K562 (cell line): ENCODE results near the gene GGNBP2. TPM values are rescaled to one million over a fixed set of nuclear protein-coding genes. Genes with fewer than 3 reads are reported as not detected.

Experiments
- ATAC-seq: fragments of 200-7000 bp; cut with Tn5 transposase; 3 replicates; pipeline ENCODE4 v1.9.1; 2020; ENCODE audit warnings: moderate library complexity
- BruUV-seq: library from RNA; stranded (reverse); fragments of 400-500 nt; replicated peaks from 2 replicates; lab custom pipeline; 2021; lab: Mats Ljungman, UMichigan
- CTCF ChIA-PET: fragments of 300-600 bp; formaldehyde crosslinking; extraction: SDS; loops from one replicate; lab custom pipeline; 2021; ENCODE audit warnings: low intra/inter-chr PET ratio; lab: Yijun Ruan, JAX
- POLR2A ChIA-PET: fragments of 300-600, 350-650 bp; sonication (Branson Sonifier 250); formaldehyde crosslinking; extraction: SDS; loops from one replicate; lab custom pipeline; 2021; ENCODE audit warnings: antibody characterized with exemption, inconsistent platforms; lab: Yijun Ruan, JAX
- DNase-seq, 4 experiments: peaks; one replicate each; pipeline versions ENCODE4 v3.0.0 to v3.0.0-alpha.2; 2011 to 2018; ENCODE audit warnings: low spot score in 3 of 4, mixed read lengths in 3 of 4; ENCODE audit errors: extremely low read depth in 1 of 4
- FAIRE-seq: peaks from 2 replicates; lab custom pipeline; 2011; peaks lifted over from hg19 to GRCh38; lab: Jason Lieb, UNC
- H2AFZ ChIP-seq: 2 replicates; pipeline ENCODE4 v1.6.0; 2011; ENCODE audit warnings: low read depth, low read length, control low read depth, inconsistent platforms
- H3K27ac ChIP-seq: fragments of 200-600 bp; 3 replicates; pipeline ENCODE4 v1.8.0; 2011; ENCODE audit warnings: low read depth, mild to moderate bottlenecking, control low read depth, inconsistent platforms, low read length, moderate library complexity, mixed read lengths; ENCODE audit errors: extremely low read depth
- H3K27me3 ChIP-seq, 2 experiments: fragments of 300-600 bp in 1 of 2; 2 replicates in 1 of 2; 3 replicates in 1 of 2; pipeline versions ENCODE4 v1.6.0 to v1.8.0; 2011; ENCODE audit warnings: inconsistent platforms in 2 of 2, low read length in 2 of 2, mild to moderate bottlenecking in 1 of 2, mixed read lengths in 1 of 2, moderate library complexity in 1 of 2; ENCODE audit not compliant: control insufficient read depth in 2 of 2, insufficient read depth in 2 of 2
- H3K36me3 ChIP-seq: fragments of 300-600 bp; 3 replicates; pipeline ENCODE4 v1.8.0; 2011; ENCODE audit warnings: mild to moderate bottlenecking, low read length, inconsistent platforms; ENCODE audit not compliant: control insufficient read depth, insufficient read depth
- H3K4me1 ChIP-seq, 2 experiments: fragments of 200-600 bp in 1 of 2; replicated peaks in 1 of 2; 2 replicates in 1 of 2; 3 replicates in 1 of 2; pipeline versions ENCODE4 v1.5.1 to v1.8.0; 2011; ENCODE audit warnings: inconsistent platforms in 2 of 2, low read length in 2 of 2, mild to moderate bottlenecking in 1 of 2, mixed read lengths in 1 of 2, moderate library complexity in 1 of 2; ENCODE audit not compliant: control insufficient read depth in 2 of 2, insufficient read depth in 2 of 2
- H3K4me2 ChIP-seq: 2 replicates; pipeline ENCODE4 v1.6.1; 2011; ENCODE audit warnings: low read length, control low read depth, inconsistent platforms, mixed read lengths; ENCODE audit not compliant: insufficient read depth
- H3K4me3 ChIP-seq: fragments of 200-600 bp; sonication (generic), shearing (Covaris generic); 2 replicates; pipeline ENCODE4 v1.5.1; 2016; ENCODE audit warnings: control low read depth, inconsistent platforms
- H3K79me2 ChIP-seq: fragments of 200-600 bp; 3 replicates; pipeline ENCODE4 v1.8.0; 2011; ENCODE audit warnings: low read length, inconsistent platforms; ENCODE audit not compliant: control insufficient read depth, insufficient read depth
- H3K9ac ChIP-seq, 2 experiments: 2 replicates each; pipeline versions ENCODE4 v1.6.0 to v1.6.1; 2011; ENCODE audit warnings: low read depth in 2 of 2, low read length in 2 of 2, control low read depth in 1 of 2, inconsistent platforms in 1 of 2, mild to moderate bottlenecking in 1 of 2, mixed read lengths in 1 of 2; ENCODE audit not compliant: insufficient read depth in 1 of 2
- H3K9me1 ChIP-seq: one replicate; pipeline ENCODE4 v1.6.0; 2011; ENCODE audit warnings: inconsistent platforms, mild to moderate bottlenecking, low read length, moderate library complexity; ENCODE audit not compliant: control insufficient read depth, insufficient read depth
- H3K9me3 ChIP-seq: replicated peaks from 2 replicates; pipeline ENCODE4 v1.5.1; 2011; ENCODE audit warnings: low read depth, low read length, inconsistent platforms; ENCODE audit not compliant: control insufficient read depth, insufficient read depth
- H4K20me1 ChIP-seq: replicated peaks from 2 replicates; pipeline ENCODE4 v1.6.1; 2011; ENCODE audit warnings: low read length, inconsistent platforms, mixed read lengths; ENCODE audit not compliant: control insufficient read depth, insufficient read depth
- GATAD2A ChIP-seq: fragments of 450-650 bp; IDR thresholded peaks from 2 replicates; pipeline ENCODE4 v1.6.1; 2017
- MEIS2 ChIP-seq: fragments of 450-650 bp; IDR thresholded peaks from 2 replicates; pipeline ENCODE4 v1.6.1; 2014; ENCODE audit warnings: mild to moderate bottlenecking; ENCODE audit not compliant: partially characterized antibody
- MTA2 ChIP-seq: fragments of 450-650 bp; IDR thresholded peaks from 2 replicates; pipeline ENCODE4 v1.6.1; 2016; ENCODE audit warnings: low read depth
- SMAD1 ChIP-seq: fragments of 150-350 bp; IDR thresholded peaks from 2 replicates; pipeline ENCODE4 v1.6.1; 2014; ENCODE audit warnings: low read length, low read depth; ENCODE audit not compliant: partially characterized antibody
- ZNF3 ChIP-seq: fragments of 250-450 bp; sonication (Bioruptor Pico); IDR thresholded peaks from 2 replicates; pipeline ENCODE4 v1.5.0; 2021; ENCODE audit warnings: mild to moderate bottlenecking, moderate library complexity
- WGBS: fragments of 100-300 bp; shearing (Covaris generic); methylation state at CpG from one replicate; pipeline ENCODE4 v1.1.6; 2016; ENCODE audit warnings: low coverage, mixed read lengths; ENCODE audit not compliant: insufficient coverage; ENCODE audit errors: missing lambda C conversion rate; 5-methylcytosine and 5-hydroxymethylcytosine counted together
- in situ Hi-C: fragments of 300-500 bp; cut with MboI; formaldehyde crosslinking; loops from 4 replicates; pipeline ENCODE4 v1.15.0; 2018; ENCODE audit warnings: inconsistent platforms, mixed read lengths
- intact Hi-C: fragments of 100-400 bp; cut with micrococcal nuclease; formaldehyde crosslinking; loops from 2 replicates; pipeline ENCODE4 v1.14.2; 2022
- polyA plus RNA-seq, 8 experiments: library from polyadenylated mRNA; depleted of rRNA in 4 of 8; stranded (reverse) in 5 of 8; unstranded in 3 of 8; fragments of >200 nt; fragmentation: Nextera tagmentation in 2 of 8; fragmentation: Illumina TruSeq in 1 of 8; extraction: Ambion mirVana in 2 of 8; extraction: Trizol in 1 of 8; gene quantifications; 2 replicates each; pipeline versions ENCODE4 v1.2.1 to v1.2.3, GENCODE V29; 2011 to 2014; ENCODE audit warnings: inconsistent platforms in 1 of 8, missing spikeins in 1 of 8
- total RNA-seq, 7 experiments: library from RNA; depleted of rRNA in 6 of 7; stranded (reverse); fragments of >200 nt in 6 of 7; fragmentation: Illumina TruSeq in 2 of 7; extraction: Trizol in 2 of 7; gene quantifications; 2 replicates each; pipeline versions ENCODE4 v1.2.1 to v1.2.3, GENCODE V29; 2011 to 2021; ENCODE audit warnings: low replicate concordance in 1 of 7

The GGNBP2 gene
- total and polyA plus RNA-seq, 9 of the 15 experiments (the other 6 are each of a cell fraction or from before 2014, with no cell fraction given) = 35.7 to 96.6 (median 64.1) TPM

DNA sequence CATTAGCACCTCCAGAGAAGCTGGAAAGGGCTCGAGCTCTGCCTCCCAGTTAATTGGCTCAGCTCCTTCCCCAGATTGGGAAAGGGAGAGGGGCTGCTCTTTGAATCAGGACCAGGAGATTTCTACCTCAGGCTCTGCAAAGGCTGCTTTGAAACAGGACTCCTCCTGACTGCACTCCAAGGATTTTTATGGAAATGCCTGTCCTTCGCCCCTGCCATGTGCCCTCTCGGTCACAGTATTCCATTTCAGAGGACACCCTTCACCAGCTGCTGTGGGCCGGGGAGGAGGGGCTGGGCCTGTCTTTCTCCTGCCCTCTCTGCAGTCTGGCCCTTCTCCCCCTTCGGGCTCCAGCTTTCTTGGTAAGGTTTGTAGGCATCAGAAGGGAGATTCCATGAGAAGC lies 70.2 kb downstream of the GGNBP2 start:
- no TSS peak for BruUV-seq
- ChIA-PET CTCF (no interaction called here), POLR2A (interaction anchor here (1.2 to 1.3 kb wide), 2 partner anchors 11 to 13 kb away, joined by 3 to 5 read pairs; partner anchors contain the start of gene MRM1)
- H3K27ac ChIP-seq = no peak overlapping the region
- no peak overlapping the region for H3K4me2 ChIP-seq
- DNase-seq (no peak), FAIRE-seq (no peak), ATAC-seq (no peak)
- peaks cover 13 to 17% of the 10 kb centered on the region in 2 experiments; a peak in 4 of 5 replicates for H3K4me1 ChIP-seq
- H3K9me1 ChIP-seq = no peaks in the 10 kb centered on the region
- TF ChIP-seq MEIS2 (no peak), GATAD2A (no peak), SMAD1 (no peak), MTA2 (no peak), ZNF3 (CRISPR knock-in tag) (no peak)
- 35% methylated on average over 4 of the region's 5 CpGs for WGBS
- H4K20me1 ChIP-seq = 0 out of 2 replicates have a peak, but pooled peaks cover 6% of the 10 kb centered on the region
- in situ Hi-C loops (loop anchor here (10.0 kb wide), 1 partner anchor 630 kb away; no protein-coding TSS in a partner anchor), intact Hi-C loops (no loop called here)
- no peak overlapping the region for H3K9ac ChIP-seq
- H3K9me3 ChIP-seq = no peaks in the 10 kb centered on the region
- H3K27me3 ChIP-seq = peaks cover 0 to 23% of the 10 kb centered on the region in 2 experiments; a peak in 2 of 5 replicates
- H2AFZ ChIP-seq = no peak overlapping the region
- H3K79me2 ChIP-seq = no peaks in the 10 kb centered on the region
- H3K36me3 ChIP-seq = no peaks in the 10 kb centered on the region
- H3K4me3 ChIP-seq = no peak overlapping the region
